Kidney (tissue), 14 donors: Measurements from ENCODE around the gene HMBS. TPM values are rescaled to one million over a fixed set of nuclear protein-coding genes. Genes with fewer than 3 reads are reported as not detected.

Experiments
- DNase-seq, 5 donors: peaks; one replicate each; pipeline ENCODE4 v3.0.0-alpha.2; 2013 to 2020
- FAIRE-seq: peaks from 2 replicates; lab custom pipeline; 2012; peaks lifted over from hg19 to GRCh38; lab: Jason Lieb, UNC
- H3K27ac ChIP-seq, 2 donors: one replicate each; pipeline ENCODE4 v1.7.0; 2013; ENCODE audit warnings: low read depth in 2 of 2, low read length in 2 of 2, inconsistent platforms in 1 of 2
- H3K27me3 ChIP-seq: one replicate; pipeline ENCODE4 v1.7.1; 2013; ENCODE audit warnings: low read length, inconsistent platforms; ENCODE audit not compliant: control insufficient read depth, insufficient read depth
- H3K36me3 ChIP-seq, 3 donors: one replicate each; pipeline versions ENCODE4 v1.7.0 to v1.7.1; 2013; ENCODE audit warnings: low read length in 3 of 3, control low read depth in 1 of 3, inconsistent platforms in 1 of 3; ENCODE audit not compliant: insufficient read depth in 3 of 3, control insufficient read depth in 2 of 3
- H3K4me1 ChIP-seq, 3 donors: one replicate each; pipeline versions ENCODE4 v1.7.0 to v1.7.1; 2013; ENCODE audit warnings: low read length in 3 of 3, inconsistent platforms in 1 of 3, low read depth in 1 of 3; ENCODE audit not compliant: control insufficient read depth in 2 of 3, insufficient read depth in 2 of 3
- H3K4me3 ChIP-seq, 3 donors: one replicate each; pipeline versions ENCODE4 v1.7.0 to v1.8.1; 2013; ENCODE audit warnings: low read length in 3 of 3, control low read depth in 1 of 3, inconsistent platforms in 1 of 3
- H3K9ac ChIP-seq, 3 donors: one replicate each; pipeline versions ENCODE4 v1.7.0 to v1.7.1; 2013; ENCODE audit warnings: low read length in 3 of 3, control low read depth in 1 of 3, inconsistent platforms in 1 of 3
- H3K9me3 ChIP-seq, 3 donors: one replicate each; pipeline versions ENCODE4 v1.7.0 to v1.7.1; 2013; ENCODE audit warnings: low read length in 3 of 3, control low read depth in 1 of 3, inconsistent platforms in 1 of 3; ENCODE audit not compliant: control insufficient read depth in 2 of 3, insufficient read depth in 1 of 3
- intact Hi-C: fragments of 100-400 bp; cut with DNase I; formaldehyde crosslinking; loops from one replicate; pipeline ENCODE4 v1.11.1; 2022
- polyA plus RNA-seq: library from polyadenylated mRNA; stranded (reverse); fragments of 350-450 nt; fragmentation: Illumina TruSeq; extraction: RNeasy Lipid Tissue Mini Kit (QIAGEN cat#74804); gene quantifications from one replicate; pipeline ENCODE4 v1.2.3, GENCODE V29; 2014; ENCODE audit warnings: low read depth, low replicate concordance; ENCODE audit not compliant: insufficient read depth
- total RNA-seq: library from RNA; stranded (reverse); fragmentation: NEBNext Ultra II Directional; extraction: Animal tissue kit (Norgen Biotek cat#: 25700); gene quantifications from one replicate; pipeline ENCODE4 v1.2.1, GENCODE V29; 2021
- TF ChIP-seq, protein P1 (sequence below): IDR thresholded peaks from 3 replicates; pipeline ENCODE4 v1.5.1; 2012; ENCODE audit warnings: mild to moderate bottlenecking, moderate library complexity, borderline replicate concordance; ENCODE audit not compliant: insufficient read depth; ENCODE audit errors: extremely low read depth
- donor health status: control.
- donor health status: control.
- donor health status: control.
- donor health status: control.
- donor health status: control.
- donor health status: DM: yes; HTN: yes; CAD: no.
- donor health status: Normal renal cell carcinoma (clear cell type).

The HMBS gene
- total and polyA plus RNA-seq, 2 donors from 2014 or later, result 16.7 to 32.3 TPM

DNA sequence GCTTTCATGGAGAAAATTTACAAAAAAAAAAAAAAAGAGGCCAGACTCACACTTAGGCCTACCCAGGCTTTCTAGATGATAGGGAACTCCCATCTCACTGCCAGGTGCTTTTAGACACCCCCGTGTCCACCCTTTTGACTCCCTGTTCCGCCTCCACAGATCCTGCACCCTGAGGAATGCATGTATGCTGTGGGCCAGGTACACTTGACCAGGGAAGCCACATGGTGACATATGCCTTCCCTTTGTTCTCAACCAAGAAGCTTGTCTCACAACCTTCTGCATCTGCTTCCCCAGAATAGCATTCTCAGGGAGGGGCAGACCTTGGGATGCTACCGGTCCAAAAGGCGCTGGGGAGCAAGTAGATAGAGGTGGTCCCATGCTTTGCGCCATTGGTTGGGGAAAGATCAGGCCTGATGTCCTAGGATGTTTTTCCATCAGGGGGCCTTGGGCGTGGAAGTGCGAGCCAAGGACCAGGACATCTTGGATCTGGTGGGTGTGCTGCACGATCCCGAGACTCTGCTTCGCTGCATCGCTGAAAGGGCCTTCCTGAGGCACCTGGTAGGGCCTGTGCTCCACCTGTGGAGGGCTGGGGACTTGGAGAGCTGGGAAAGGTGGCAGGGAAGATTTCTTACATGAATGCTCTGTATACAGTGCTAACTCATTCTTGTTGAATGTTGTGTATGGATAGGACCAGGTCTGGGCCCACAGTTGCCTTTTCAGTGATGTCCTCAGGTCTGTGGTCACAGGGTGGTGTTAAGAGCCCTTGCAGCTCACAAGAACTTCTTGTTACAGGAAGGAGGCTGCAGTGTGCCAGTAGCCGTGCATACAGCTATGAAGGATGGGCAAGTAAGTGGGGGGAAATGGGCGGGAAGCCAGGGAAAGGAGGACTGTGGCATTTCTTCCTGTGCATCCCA, 7.5 kb downstream of the HMBS start:
- H3K9ac ChIP-seq, result peak overlapping the region in 1 of 3 donors; percentile 78
- peaks cover 0 to 10% (median 3%) of the 10 kb centered on the region in 3 donors for H3K4me1 ChIP-seq
- intact Hi-C loops, result no loop called here
- no peaks in the 10 kb centered on the region for H3K9me3 ChIP-seq
- H3K36me3 ChIP-seq, result peaks cover 2 to 14% (median 5%) of the 10 kb centered on the region in 3 donors
- no peak for DNase-seq
- no peaks in the 10 kb centered on the region for H3K27me3 ChIP-seq
- peak overlapping the region in 1 of 3 donors; percentile 42 for H3K4me3 ChIP-seq
- no peak overlapping the region for H3K27ac ChIP-seq
- FAIRE-seq, result no peak
- TF ChIP-seq, protein P1, sequence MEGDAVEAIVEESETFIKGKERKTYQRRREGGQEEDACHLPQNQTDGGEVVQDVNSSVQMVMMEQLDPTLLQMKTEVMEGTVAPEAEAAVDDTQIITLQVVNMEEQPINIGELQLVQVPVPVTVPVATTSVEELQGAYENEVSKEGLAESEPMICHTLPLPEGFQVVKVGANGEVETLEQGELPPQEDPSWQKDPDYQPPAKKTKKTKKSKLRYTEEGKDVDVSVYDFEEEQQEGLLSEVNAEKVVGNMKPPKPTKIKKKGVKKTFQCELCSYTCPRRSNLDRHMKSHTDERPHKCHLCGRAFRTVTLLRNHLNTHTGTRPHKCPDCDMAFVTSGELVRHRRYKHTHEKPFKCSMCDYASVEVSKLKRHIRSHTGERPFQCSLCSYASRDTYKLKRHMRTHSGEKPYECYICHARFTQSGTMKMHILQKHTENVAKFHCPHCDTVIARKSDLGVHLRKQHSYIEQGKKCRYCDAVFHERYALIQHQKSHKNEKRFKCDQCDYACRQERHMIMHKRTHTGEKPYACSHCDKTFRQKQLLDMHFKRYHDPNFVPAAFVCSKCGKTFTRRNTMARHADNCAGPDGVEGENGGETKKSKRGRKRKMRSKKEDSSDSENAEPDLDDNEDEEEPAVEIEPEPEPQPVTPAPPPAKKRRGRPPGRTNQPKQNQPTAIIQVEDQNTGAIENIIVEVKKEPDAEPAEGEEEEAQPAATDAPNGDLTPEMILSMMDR, result no peak

DNA sequence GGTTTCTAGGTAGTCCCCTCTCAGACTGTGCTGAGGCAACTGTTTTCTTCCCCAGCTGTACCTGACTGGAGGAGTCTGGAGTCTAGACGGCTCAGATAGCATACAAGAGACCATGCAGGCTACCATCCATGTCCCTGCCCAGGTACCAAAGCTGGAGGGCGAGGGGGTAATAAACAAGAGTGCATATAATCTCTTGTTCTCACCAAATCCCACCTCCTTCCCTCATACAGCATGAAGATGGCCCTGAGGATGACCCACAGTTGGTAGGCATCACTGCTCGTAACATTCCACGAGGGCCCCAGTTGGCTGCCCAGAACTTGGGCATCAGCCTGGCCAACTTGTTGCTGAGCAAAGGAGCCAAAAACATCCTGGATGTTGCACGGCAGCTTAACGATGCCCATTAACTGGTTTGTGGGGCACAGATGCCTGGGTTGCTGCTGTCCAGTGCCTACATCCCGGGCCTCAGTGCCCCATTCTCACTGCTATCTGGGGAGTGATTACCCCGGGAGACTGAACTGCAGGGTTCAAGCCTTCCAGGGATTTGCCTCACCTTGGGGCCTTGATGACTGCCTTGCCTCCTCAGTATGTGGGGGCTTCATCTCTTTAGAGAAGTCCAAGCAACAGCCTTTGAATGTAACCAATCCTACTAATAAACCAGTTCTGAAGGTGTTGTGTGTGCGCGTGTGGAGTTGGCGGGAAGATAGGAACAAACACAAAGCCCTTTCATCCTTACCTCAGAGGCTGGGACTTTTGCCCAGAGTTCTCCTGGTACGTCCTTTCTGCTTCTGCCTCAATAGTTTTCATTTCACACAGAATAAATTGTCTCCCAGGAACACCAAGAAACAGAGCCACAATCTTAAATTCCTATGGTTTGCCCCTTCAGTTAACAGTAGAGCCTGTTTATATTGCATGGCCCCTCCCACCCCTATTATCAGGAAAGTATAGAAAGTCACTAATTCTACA, 8.5 kb downstream of the HMBS start:
- Histone ChIP-seq H3K4me1 (peaks cover 0 to 10% (median 3%) of the 10 kb centered on the region in 3 donors), H3K9ac (peak overlapping the region in 2 of 3 donors; percentile 56 to 78), H3K9me3 (no peaks in the 10 kb centered on the region), H3K27me3 (no peaks in the 10 kb centered on the region), H3K4me3 (peak overlapping the region; percentile 42 to 85 (median 69)), H3K36me3 (peaks cover 2 to 20% (median 11%) of the 10 kb centered on the region in 3 donors), H3K27ac (no peak overlapping the region)
- intact Hi-C loops, result no loop called here
- TF ChIP-seq, protein P1, result no peak
- FAIRE-seq (no peak), DNase-seq (no peak)

DNA sequence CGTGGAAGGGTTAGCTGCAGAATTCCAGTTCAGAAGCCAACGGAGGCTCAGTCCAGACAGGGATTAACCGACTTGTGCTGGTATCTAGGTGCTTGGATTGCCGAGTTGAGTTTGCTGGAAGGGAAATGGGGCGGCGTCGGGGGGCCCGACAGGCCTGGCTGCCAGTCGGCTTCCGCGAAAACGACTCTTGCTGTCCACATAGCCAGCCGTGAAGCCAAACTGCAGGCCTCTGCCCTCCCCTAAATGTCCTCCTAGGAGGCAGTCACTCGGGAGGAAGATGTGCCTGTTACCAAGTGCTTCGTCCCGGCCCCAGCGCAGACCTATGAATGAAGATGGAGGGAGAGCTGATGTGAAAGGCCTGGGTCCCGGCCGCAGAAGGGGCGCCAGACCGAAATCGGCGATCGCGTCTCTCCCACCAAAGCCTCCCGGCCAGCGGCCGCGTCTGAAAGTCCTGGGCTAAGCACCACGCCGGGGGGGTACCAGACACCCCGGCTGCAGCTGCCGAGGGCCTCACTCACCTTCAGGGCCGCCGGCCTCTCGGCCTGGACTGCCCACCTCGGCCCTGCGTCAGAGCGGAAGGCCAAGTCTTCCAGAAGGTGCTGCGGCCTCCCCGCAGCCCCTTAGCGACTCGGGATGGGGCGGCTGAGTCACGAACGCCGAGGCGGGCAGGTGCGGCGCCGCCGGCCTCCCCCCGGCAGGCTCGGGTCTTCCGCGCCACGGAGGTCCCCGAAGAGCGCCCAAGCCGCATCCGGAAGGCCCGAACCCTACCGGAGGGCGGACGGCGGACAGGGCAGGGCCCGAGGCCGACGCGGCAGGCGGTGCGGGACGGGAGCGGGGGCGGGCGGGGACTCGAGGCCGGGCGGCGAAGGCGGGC, 9.5 kb downstream of the HMBS start:
- peak overlapping the region; percentile 90 to 91 for H3K27ac ChIP-seq
- intact Hi-C loops, result no loop called here
- H3K4me3 ChIP-seq, result peak overlapping the region; percentile 42 to 85 (median 69)
- DNase-seq (peak in 2 of 5 donors; percentile 42 to 82), FAIRE-seq (no peak)
- TF ChIP-seq, protein P1, result no peak
- peak overlapping the region; percentile 56 to 78 (median 78) for H3K9ac ChIP-seq
- no peaks in the 10 kb centered on the region for H3K27me3 ChIP-seq
- H3K36me3 ChIP-seq, result peaks cover 6 to 20% (median 11%) of the 10 kb centered on the region in 3 donors
- H3K9me3 ChIP-seq, result no peaks in the 10 kb centered on the region
- peaks cover 0 to 10% (median 3%) of the 10 kb centered on the region in 3 donors for H3K4me1 ChIP-seq
